HUDEP-2 (cell line): ENCODE results near the gene NCAPH2.

Experiments used
- DNase-seq, 76 experiments: peaks; one replicate each; lab custom pipeline; 2025; ENCODE audit not compliant: unreplicated experiment in 76 of 76; lab: John Stamatoyannopoulos, UW

Gene NCAPH2

GRCh38 chr22:50545522-50546325, 37.7 kb downstream of the NCAPH2 start, which contains the start of gene KLHDC7B:
KLHDC7B (plus strand) TSS chr22:50545899; CDS start chr22:50546244, 345 bp downstream.
- DNase-seq: no peak

- no peak for DNase-seq
Measured at GRCh38 chr22:50546326-50547262, 38.6 kb downstream of the NCAPH2 start.

GRCh38 chr22:50547263-50547985, 39.4 kb downstream of the NCAPH2 start:
- DNase-seq: no peak

GRCh38 chr22:50548040-50548920, 40.3 kb downstream of the NCAPH2 start:
- DNase-seq: no peak

- no peak for DNase-seq
Measured at GRCh38 chr22:50548921-50549790, 41.1 kb downstream of the NCAPH2 start.

- DNase-seq: no peak
Measured at GRCh38 chr22:50550395-50550794, 42.4 kb downstream of the NCAPH2 start.

GRCh38 chr22:50551160-50551752, 43.2 kb downstream of the NCAPH2 start:
- no peak for DNase-seq

- no peak for DNase-seq
Measured at GRCh38 chr22:50553310-50553709, 45.3 kb downstream of the NCAPH2 start.

GRCh38 chr22:50556703-50557102, 48.7 kb downstream of the NCAPH2 start:
- no peak for DNase-seq

- no peak for DNase-seq
Measured at GRCh38 chr22:50560034-50560433, 52.0 kb downstream of the NCAPH2 start.

- no peak for DNase-seq
Measured at GRCh38 chr22:50561401-50562358, 53.7 kb downstream of the NCAPH2 start.

- DNase-seq: peak in 75 of 76 experiments; percentile 13 to 97 (median 92)
Measured at GRCh38 chr22:50562523-50563412, 54.7 kb downstream of the NCAPH2 start, which contains the start of gene SYCE3. SYCE3 (minus strand) TSS chr22:50562919; CDS start chr22:50556405, 6,514 bp downstream.

- no peak for DNase-seq
Measured at GRCh38 chr22:50563413-50564160, 55.6 kb downstream of the NCAPH2 start.

- DNase-seq: no peak
Measured at GRCh38 chr22:50564289-50564688, 56.3 kb downstream of the NCAPH2 start.

- no peak for DNase-seq
Measured at GRCh38 chr22:50567721-50568252, 59.8 kb downstream of the NCAPH2 start.
